GM19043 (cell line): ENCODE measurements around the gene DNAJC5.
"Not testable (repeated sequence)": the region's sequence is repeated elsewhere in the genome, so short reads cannot be mapped to it uniquely, and the experiment has no call there.

Experiments
- ATAC-seq: cut with Tn5 transposase; IDR thresholded peaks from one replicate; pipeline ENCODE4 v1.9.1; 2021; ENCODE audit warnings: low read depth; ENCODE audit not compliant: unreplicated experiment

DNAJC5 gene

GRCh38 chr20:63861365-63861934 is 33.5 kb upstream of the DNAJC5 start, which contains the start of gene ABHD16B:
TSS of gene ABHD16B (plus strand) at chr20:63861498. CDS start at chr20:63861541, 43 bp downstream.
- ATAC-seq, result no peak

GRCh38 chr20:63861981-63862901 is 32.7 kb upstream of the DNAJC5 start:
- no peak for ATAC-seq

GRCh38 chr20:63863021-63863797 is 31.7 kb upstream of the DNAJC5 start:
- no peak for ATAC-seq

GRCh38 chr20:63863798-63864544 is 31.0 kb upstream of the DNAJC5 start:
- peak; percentile 68 for ATAC-seq

GRCh38 chr20:63864545-63864977 is 30.4 kb upstream of the DNAJC5 start:
- no peak for ATAC-seq

- ATAC-seq, result peak; percentile 67
These were observed 29.8 kb upstream of the DNAJC5 start, which contains the start of gene TPD52L2 for GRCh38 chr20:63864978-63865640. TSS of gene TPD52L2 (plus strand) at chr20:63865270. CDS start at chr20:63865366, 96 bp downstream.

GRCh38 chr20:63867042-63867441 is 27.9 kb upstream of the DNAJC5 start:
- not testable (repeated sequence) for ATAC-seq

GRCh38 chr20:63868264-63868663 is 26.7 kb upstream of the DNAJC5 start:
- ATAC-seq, result no peak

GRCh38 chr20:63873477-63873971 is 21.4 kb upstream of the DNAJC5 start:
- no peak for ATAC-seq

- ATAC-seq, result not testable (repeated sequence)
These were observed 20.7 kb upstream of the DNAJC5 start for GRCh38 chr20:63874241-63874640.

GRCh38 chr20:63876489-63877036 is 18.4 kb upstream of the DNAJC5 start:
- no peak for ATAC-seq

GRCh38 chr20:63877755-63878470 is 17.0 kb upstream of the DNAJC5 start:
- no peak for ATAC-seq

GRCh38 chr20:63878899-63879663 is 15.8 kb upstream of the DNAJC5 start:
- ATAC-seq, result no peak

GRCh38 chr20:63880901-63881300 is 14.0 kb upstream of the DNAJC5 start:
- not testable (repeated sequence) for ATAC-seq

- no peak for ATAC-seq
These were observed 13.3 kb upstream of the DNAJC5 start for GRCh38 chr20:63881451-63882226.

- ATAC-seq, result no peak
These were observed 12.4 kb upstream of the DNAJC5 start for GRCh38 chr20:63882257-63883200.
